ENCODE data around the gene CD22.
"Not testable (repeated sequence)": the region's sequence is repeated elsewhere in the genome, so short reads cannot be mapped to it uniquely, and the experiment has no call there.

CD22 gene

DNA sequence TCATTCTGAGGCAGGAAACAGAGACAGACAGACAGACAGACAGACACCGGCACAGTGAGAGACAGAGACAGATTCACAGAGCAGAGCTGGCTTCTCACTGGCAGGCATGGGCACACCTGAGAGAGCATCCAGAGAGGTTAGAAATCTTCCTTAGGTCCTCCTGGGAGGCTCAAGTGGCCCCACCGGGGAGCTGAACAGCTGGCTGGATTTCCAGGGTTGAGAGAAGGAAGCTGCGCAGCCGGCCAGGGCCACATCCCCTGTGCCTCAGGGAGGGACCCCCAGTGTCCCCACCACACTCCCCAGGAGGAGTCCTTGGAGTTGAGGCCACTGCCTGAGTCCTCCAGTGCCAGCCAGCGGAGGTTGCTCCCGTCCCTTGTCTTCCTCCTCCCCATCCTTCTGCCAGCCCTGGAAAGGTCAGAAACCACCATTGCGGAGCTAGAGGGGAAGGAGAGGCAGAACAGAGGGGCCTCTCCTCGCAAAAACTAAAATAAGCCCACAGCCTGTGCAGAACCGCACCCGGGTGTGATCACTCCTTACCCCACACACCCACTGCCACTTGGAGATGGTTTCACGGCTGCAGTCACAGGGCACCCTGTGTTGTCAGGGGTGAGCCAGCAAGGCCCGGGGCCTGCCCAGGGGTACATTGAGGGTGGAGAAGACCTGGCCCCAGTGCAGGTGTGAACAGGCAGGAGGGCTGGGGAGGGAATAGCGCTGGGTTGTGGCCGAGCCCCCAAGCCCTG lies 33.4 kb downstream of the CD22 start:
- FAIRE-seq = no peak

DNA sequence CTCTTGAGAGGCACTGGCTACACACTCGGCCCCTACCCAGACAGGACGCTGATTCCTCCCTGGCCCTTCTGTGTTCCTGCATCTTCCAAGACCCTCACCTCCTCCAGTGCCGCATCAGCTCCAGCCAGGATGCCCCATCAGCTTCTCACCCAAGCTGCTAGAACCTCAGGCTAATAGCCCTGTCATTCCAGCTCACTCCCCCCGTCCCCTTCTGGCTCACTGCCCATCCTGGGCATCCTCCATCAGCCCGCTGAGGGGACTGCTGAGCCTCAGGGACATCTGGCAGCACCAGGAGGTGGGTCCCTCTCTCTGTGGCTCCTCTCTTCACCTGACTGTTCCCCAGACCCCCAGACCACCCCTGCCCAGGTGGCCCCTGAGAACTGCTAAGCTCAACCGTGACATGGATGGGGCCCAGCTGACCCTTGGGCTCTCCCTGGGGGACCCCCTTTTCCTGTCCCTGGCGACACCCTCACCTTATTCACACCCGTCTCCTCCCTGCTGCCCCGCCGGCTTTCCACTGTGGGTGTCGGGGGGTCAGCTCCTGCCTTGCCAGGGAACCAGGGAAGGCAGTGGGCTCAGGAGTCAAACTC lies 34.1 kb downstream of the CD22 start:
- no peak for FAIRE-seq

DNA sequence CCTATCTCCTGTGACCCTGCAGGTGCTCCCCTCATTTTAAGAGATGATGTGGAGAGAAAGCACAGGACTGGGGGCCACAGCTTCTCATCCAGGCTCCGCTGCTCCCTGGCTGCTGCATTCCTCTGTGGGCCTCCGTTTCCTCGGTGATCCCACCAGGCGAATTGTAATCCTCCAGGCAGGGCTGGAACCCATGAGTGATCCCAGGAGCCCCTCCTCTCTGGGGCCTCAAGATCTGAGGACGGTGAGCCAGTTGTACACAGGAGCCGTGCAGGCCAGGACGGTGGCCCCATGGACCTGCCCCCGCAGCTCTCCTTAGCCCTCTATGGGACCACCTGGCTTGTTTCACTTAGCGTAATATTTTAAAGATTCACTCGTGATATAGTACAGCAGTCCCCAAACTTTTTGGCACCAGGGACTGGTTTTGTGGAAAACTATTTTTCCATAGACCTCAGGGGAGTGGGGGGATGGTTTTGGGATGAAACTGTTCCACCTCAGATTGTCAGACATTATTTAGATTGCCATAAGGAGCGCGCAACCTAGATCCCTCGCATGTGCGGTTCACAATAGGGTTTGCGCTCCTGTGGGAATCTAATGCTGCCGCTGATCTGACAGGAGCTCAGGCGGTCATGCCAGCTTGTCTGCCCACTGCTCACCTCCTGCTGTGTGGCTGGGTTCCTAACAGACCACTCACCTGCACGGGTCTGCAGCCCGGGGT lies 34.9 kb downstream of the CD22 start:
- no peak for FAIRE-seq

DNA sequence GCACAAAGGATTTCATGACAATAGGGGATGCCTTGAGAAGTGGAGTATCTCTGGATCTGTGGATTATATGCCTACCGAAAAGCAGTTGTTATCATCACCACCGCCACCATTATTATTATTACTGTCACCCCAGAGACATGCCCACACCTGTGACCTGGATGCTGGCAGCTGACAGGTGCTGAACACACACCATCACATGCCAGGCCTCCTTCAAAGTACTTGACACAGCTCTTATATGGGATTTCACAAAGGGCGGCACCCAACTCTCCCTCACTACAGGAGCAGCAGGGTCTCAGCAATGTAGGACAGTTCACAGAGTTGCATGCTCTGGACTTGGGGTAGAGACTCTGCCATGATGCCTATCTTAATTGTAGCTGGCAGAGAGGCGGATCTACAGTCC lies 36.3 kb downstream of the CD22 start:
- FAIRE-seq = no peak

DNA sequence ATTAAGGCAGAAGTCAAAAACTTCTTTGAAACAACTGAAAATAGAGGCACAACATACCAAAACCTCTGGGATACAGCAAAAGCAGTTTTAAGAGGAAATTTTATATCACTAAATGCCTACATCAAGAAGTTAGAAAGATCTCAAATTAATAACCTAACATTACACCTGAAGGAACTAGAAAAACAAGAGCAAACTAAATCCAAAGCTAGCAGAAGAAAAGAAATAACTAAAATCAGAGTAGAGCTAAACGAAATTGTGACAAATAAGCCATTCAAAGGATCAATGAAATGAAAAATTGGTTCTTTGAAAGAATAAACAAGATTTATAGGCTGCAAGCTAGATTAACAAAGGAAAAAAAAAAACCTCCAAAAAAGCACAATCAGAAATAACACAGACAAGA lies 39.4 kb downstream of the CD22 start:
- no peak for FAIRE-seq

DNA sequence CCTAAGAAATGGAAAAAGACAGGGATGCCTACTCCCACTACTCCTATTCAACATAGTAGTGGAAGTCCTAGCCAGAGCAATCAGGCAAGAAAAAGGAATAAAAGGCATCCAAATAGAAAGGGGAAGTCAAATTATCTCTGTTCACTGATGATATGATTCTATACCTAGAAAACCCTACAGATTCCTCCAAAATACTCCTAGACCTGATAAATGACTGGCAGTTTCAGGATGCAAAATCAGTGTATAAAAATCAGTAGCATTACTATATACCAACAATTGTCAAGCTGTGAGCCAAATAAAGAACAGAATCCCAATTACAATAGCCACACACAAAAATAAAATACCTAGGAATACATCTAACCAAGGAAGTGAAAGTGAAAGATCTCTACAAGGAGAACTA lies 40.5 kb downstream of the CD22 start:
- no peak for FAIRE-seq

DNA sequence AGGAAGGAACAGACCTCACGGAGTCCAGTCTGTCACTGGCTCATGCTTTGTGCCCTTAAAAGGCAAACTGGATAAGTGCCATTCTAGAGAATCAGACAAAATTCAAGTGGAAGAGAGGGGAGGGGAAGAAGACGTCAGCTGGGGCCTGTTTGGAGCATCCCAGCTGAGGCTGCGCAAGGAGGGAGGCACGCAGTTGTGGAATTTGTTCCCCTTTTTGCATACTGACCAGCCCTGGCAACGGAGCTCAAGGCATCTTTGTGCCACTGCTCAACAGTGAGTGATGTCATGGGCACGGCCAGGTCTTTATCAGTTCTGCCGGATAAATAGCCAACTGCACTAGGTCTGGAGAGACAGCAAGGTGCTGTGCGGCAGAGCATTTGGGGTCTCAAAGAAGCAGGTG lies 41.7 kb downstream of the CD22 start, which contains the start of gene GPR42:
Gene GPR42, plus strand, starts transcription at position 347 of the 400 bp plus-strand sequence. CDS start 292 bp downstream, outside the sequence.
- FAIRE-seq = no peak

DNA sequence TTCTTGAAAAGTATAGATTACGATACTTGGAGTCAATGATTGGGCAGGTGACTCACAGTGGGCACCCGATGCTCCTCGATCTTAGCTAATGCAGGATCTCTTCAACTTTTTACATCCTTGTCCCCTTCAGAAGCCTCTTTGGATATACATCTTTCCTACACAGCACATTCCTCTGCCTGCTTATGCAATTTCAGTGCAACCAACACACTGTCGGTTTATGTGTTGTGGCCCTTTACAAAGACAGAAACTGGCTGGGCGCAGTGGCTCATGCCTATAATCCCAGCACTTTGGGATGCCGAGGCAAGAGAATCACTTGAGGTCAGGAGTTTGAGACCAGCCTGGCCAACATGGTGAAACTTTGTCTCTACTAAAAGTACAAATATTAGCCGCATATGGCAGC lies 44.5 kb downstream of the CD22 start:
- FAIRE-seq = no peak

DNA sequence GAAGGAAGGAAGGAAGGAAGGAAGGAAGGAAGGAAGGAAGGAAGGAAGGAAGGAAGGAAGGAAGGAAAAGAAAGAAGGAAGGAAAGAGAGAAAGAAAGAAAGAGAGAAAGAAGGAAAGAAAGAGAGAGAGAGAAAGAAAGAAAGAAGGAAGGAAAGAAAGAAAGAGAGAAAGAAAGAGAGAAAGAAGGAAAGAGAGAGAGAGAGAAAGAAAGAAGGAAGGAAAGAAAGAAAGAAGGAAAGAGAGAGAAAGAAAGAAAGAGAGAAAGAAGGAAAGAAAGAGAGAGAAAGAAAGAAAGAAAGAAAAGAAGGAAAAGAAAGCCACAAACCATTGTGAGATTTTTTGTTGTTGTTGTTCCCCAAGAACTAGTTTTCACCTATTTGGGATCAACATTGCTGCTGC lies 45.0 kb downstream of the CD22 start:
- FAIRE-seq = not testable (repeated sequence)

DNA sequence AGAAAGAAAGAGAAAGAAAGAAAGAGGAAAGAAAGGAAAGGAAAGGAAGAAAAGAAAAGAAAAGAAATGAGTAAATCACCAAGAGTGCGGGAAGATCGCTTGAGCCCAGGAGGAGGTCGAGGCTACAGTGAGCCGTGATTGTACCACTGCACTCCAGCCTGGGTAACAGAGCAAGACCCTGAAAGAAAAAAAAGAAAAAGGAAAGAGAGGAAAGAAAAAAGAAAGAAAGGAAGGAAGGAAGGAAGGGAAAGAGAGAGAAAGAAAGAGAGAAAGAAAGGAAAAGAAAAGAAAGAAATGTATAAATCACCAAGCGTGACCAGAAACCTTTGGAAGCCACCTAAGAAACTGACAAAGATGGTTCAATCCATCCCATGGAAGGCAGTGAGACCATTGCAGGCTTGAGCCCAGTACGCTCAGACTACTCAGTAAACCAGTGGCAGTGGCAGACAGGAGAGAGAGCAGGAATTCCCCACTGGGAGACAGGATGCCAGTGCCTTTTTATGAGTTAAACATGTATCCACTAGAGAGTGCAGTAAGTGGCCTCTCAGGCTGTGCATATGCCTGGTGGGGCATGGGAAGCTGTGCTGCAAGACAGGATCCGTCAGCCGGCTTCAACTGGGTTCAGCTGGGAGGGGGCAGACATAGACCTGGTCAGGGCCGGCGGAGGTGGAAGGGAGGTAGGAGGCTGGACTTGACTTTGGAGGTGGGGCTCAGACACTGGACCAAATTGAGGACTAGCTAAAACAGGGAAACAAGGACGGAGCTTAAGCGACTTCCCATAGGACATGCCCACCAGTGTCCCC lies 46.7 kb downstream of the CD22 start:
- FAIRE-seq = no peak

DNA sequence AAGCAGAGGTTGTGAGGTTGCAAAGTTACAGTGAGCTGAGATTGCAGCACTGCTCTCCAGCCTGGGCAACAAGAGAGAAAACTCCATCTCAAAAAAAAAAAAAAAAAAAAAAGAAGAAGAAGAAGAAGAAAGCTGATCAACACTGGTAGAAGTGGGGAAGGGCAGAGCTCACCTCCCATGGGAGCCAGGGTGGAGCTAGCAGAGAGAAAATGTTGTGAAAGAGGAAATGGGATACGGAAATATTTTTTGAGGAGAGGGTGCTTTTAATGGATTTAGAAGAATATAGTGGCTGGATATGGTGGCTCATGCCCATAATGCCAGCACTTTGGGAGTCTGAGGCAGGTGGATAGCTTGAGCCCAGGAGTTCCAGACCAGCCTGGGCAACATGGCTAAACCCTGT lies 48.7 kb downstream of the CD22 start:
- no peak for FAIRE-seq

DNA sequence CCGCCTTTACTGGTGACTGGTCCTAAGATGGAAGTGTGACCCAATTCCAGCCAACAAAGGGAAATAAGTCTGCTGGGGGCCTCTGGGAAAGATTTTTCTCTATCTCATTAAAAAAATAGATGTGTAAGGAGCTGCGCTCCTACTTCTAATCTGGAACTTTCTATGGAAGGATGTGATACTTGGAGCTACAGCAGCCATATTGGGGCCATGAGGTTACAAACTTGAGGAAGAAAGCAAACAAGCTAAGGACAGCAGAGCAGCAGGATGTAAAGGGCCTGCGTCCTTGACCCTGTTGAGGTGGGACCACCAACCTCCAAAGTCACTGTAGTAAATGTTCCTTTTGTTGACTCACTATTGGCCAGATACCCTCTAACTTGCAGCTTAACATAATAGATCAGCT lies 49.4 kb downstream of the CD22 start:
- FAIRE-seq = no peak

DNA sequence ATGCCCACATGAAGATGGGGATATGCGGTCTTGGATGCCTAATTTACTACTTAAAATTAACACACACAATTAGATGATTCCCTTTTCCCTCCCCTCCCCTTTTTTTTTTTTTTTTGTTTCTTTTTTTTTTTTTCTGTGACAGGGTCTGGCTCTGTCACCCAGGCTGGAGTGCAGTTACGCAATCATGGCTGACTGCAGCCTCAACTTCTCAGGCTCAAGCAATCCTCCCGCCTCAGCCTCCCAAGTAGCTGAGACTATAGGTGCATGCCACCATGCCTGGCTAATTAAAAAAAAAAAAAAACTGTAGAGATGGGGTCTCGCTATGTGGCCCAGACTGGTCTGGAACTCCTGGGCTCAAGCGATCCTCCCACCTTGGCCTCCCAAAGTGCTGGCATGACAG lies 50.6 kb downstream of the CD22 start:
- FAIRE-seq = not testable (repeated sequence)

DNA sequence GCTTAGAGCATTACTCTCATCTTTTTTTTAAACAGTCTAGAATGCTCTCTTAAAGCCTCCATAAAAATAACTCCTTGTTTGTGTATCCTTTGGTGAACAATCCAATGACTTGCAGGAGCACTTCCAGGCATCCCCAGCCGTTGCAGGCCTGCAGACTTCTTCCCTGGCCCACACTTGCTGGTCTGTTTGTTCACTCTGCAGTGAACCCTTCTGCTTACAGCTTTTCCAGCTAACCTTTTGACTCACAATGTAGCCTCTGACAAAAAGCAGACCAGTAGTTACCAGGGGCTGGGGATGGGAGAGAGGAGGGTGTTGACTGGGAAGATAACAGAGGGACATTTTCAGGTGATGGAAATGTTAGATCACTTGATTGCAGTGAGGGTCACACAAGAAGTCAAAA lies 51.0 kb downstream of the CD22 start:
- no peak for FAIRE-seq

DNA sequence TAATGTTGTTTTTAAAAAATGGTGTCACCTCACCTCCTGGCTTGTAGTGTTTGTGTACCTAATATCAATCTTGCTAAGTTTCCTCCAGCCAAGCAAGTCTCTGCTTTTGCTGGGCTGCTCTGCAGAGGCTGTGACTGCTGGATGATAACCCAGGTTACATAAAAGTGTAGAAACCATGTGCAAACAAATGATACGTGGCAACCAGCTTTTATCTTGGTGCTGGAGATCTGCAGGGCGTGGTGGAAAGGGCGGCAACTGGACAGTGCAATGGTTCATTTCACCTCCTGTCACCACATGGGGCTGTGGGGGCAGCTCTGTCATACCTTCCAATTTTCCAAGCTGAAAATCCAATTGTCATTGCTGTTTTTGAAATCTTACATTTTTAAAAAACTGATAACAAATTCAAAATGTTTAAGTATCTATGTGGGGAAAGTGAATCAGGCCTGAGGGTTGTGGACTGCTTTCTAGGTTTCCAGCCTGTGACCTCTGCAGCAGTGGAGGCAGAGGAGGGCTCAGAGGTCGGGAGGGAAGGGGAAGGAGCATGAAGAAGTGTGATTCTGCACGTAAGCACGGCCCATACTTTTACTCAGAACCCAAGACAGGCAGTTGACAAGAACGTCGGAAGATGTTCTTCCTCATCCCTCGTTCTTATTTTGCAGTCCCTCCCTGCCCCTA lies 51.6 kb downstream of the CD22 start:
- no peak for FAIRE-seq

DNA sequence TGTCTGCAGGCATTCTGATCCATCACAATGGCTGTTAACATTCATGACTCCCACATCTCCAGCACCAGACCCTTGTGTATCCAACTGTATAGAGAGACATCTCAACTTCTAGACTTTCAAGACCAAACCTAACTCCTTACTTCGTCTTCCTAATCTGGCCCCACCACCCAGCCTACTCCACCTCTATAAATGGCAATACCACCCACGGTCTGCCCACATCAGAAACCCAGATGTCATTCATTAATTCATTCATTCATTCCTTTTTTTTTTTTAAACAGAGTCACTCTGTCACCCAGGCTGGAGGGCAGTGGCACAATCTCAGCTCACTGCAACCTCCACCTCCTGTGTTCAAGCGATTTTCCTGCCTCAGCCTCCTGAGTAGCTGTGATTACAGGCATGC lies 52.3 kb downstream of the CD22 start:
- FAIRE-seq = no peak

DNA sequence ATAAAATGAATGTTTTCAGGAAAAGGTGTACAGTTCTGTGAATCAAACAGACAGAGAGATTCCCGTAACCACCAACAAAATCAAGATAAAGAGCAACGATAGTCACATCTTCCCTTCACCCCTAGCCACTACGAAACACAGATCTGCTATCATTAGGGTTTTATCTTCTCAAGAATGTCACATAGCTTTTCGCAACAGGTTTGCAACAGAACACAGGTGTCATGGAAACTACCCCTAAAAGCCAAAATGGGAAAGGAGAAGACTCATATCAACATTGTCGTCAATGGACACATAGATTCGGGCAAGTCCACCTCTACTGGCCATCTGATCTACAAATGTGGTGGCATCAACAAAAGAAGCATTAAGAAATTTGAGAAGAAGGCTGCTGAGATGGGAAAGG lies 52.9 kb downstream of the CD22 start:
- FAIRE-seq = no peak

DNA sequence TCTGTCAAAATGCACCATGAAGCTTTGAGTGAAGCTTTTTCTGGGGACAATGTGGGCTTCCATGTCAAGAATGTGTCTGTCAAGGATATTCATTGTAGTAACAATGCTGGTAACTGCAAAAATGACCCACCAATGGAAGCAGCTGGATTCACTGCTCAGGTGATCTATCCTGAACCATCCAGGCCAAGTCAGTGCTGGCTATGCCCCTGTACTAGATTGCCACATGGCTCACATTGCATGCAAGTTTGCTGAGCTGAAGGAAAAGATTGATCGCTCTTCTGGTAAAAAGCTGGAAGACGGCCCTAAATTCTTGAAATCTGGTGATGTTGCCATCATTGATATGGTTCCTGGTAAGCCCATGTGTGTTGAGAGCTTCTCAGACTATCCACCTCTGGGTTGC lies 54.5 kb downstream of the CD22 start:
- no peak for FAIRE-seq

DNA sequence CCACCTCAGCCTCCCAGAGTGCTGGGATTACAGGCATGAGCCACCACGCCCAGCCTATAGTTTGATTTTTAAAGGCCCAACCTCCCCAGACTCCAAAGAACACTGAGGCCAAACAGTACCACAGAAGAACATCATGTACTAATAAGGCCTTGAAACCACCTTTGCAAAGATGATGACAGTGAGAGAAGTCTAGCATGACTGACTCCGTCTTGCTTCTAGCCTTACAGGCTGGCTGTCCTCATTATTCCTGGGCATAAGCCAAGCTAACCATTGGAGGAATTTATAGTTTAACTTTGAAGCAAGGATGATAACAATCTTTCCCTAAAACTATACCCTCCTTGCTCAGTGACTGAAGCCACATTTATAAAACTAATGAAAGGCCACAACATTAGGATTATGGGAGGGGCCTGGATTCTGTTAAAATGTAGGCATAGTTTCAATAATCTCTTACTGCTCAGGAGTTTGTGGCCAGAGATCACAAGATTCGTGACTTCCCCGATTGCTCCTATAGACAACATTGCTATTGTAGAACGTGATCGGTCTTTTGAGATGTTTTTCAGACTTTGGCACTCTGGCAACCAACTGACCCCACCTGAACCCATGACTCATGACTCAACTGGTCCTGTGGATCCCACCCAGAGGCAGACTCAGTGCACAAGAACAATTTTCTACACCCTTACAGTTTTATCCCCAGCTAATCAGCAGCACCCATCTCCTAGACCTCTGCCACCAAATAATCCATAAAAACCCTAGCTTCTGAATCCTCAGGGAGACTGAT lies 59.5 kb downstream of the CD22 start:
- FAIRE-seq = no peak

DNA sequence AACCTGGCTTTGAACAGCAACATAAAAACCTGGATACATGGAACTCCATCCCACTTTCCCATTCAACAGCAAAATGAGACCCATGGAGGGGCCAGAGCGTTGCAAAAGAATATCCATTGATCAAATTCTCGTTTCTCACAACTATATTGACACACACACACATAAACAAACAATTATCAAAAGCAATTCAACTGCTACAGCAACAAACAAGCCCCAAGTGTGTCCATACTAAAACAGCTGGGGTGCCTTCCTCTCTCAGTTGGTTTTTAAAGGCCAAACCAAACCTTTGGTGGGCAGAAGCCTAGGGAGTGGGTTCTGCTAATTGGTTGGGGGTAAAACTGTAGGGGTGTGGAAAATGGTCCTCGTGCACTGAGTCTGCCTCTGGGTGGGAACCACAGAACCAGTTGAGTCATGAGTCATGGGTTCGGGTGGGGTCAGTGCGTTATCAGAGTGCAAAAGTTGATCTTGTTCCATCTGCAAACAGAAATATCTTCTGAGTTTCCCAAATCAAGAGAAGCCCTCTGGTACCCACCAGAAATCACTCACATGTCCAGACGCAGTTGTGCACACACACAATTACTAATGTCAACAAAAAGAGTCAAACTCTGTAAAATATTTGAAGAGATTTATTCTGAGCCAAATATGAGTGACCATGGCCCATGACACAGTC lies 60.3 kb downstream of the CD22 start:
- no peak for FAIRE-seq
